HEK293T (cell line): ENCODE measurements around the gene CA10.

Experiments
- CTCF ChIA-PET: fragments of 350-600 bp; formaldehyde crosslinking; extraction: SDS; loops from one replicate; lab custom pipeline; 2021; ENCODE audit warnings: antibody characterized with exemption, inconsistent platforms; lab: Yijun Ruan, JAX
- POLR2A ChIA-PET: fragments of 350-600 bp; formaldehyde crosslinking; extraction: SDS; loops from one replicate; lab custom pipeline; 2020; ENCODE audit warnings: antibody characterized with exemption, inconsistent platforms; lab: Yijun Ruan, JAX
- DNase-seq: peaks from one replicate; pipeline ENCODE4 v3.0.0; 2012; ENCODE audit warnings: mixed read lengths; ENCODE audit errors: extremely low spot score
- ARNT ChIP-seq: fragments of 450-650 bp; IDR thresholded peaks from 2 replicates; pipeline ENCODE4 v1.6.1; 2017; ENCODE audit warnings: mild to moderate bottlenecking
- BHLHE40 ChIP-seq: fragments of 450-650 bp; IDR thresholded peaks from 2 replicates; pipeline ENCODE4 v1.6.1; 2016; ENCODE audit warnings: mild to moderate bottlenecking, moderate library complexity, borderline replicate concordance
- CTBP1 ChIP-seq: fragments of 450-650 bp; IDR thresholded peaks from 2 replicates; pipeline ENCODE4 v1.6.1; 2016; ENCODE audit warnings: borderline replicate concordance
- ELF4 ChIP-seq: fragments of 450-650 bp; IDR thresholded peaks from 2 replicates; pipeline ENCODE4 v1.6.1; 2017; ENCODE audit warnings: antibody characterized with exemption
- FOXA1 ChIP-seq: fragments of 450-650 bp; IDR thresholded peaks from 2 replicates; pipeline ENCODE4 v1.6.1; 2016; ENCODE audit warnings: mild to moderate bottlenecking
- FOXK2 ChIP-seq: fragments of 450-650 bp; IDR thresholded peaks from 2 replicates; pipeline ENCODE4 v1.6.1; 2016; ENCODE audit warnings: mild to moderate bottlenecking
- FOXM1 ChIP-seq: fragments of 450-650 bp; IDR thresholded peaks from 2 replicates; pipeline ENCODE4 v1.6.1; 2017; ENCODE audit warnings: mild to moderate bottlenecking, borderline replicate concordance
- HDGF ChIP-seq: fragments of 450-650 bp; IDR thresholded peaks from 2 replicates; pipeline ENCODE4 v1.6.1; 2017; ENCODE audit warnings: antibody characterized with exemption, borderline replicate concordance
- L3MBTL2 ChIP-seq: fragments of 450-650 bp; conservative IDR thresholded peaks from 2 replicates; pipeline ENCODE4 v1.6.1; 2016; ENCODE audit warnings: mild to moderate bottlenecking
- LEF1 ChIP-seq: fragments of 450-650 bp; IDR thresholded peaks from 2 replicates; pipeline ENCODE4 v1.6.1; 2017; ENCODE audit warnings: mild to moderate bottlenecking, borderline replicate concordance
- NFRKB ChIP-seq: fragments of 450-650 bp; IDR thresholded peaks from 2 replicates; pipeline ENCODE4 v1.6.1; 2016; ENCODE audit warnings: mild to moderate bottlenecking, moderate library complexity
- PKNOX1 ChIP-seq: fragments of 450-650 bp; IDR thresholded peaks from 2 replicates; pipeline ENCODE4 v1.6.1; 2016
- SP1 ChIP-seq: fragments of 450-650 bp; IDR thresholded peaks from 2 replicates; pipeline ENCODE4 v1.6.1; 2017
- SUZ12 ChIP-seq: fragments of 450-650 bp; IDR thresholded peaks from 2 replicates; pipeline ENCODE4 v1.6.1; 2016; ENCODE audit warnings: mild to moderate bottlenecking
- TARDBP ChIP-seq: fragments of 450-650 bp; IDR thresholded peaks from 2 replicates; pipeline ENCODE4 v1.6.1; 2016
- ZNF384 ChIP-seq: fragments of 450-650 bp; IDR thresholded peaks from 2 replicates; pipeline ENCODE4 v1.6.1; 2016

The CA10 gene

GRCh38 chr17:51860954-51861561 is 297.5 kb downstream of the CA10 start:
- TF ChIP-seq SUZ12 (no peak), NFRKB (no peak), BHLHE40 (no peak), ELF4 (no peak), CTBP1 (no peak), FOXA1 (no peak), SP1 (no peak), TARDBP (no peak), FOXM1 (no peak), ZNF384 (no peak)
- DNase-seq = peak; percentile 43
- POLR2A ChIA-PET = no interaction called here
- CTCF ChIA-PET = interaction anchor here (0.7 kb wide), 4 partner anchors 10 to 1151 kb away, joined by 3 to 4 read pairs (median 3); no protein-coding TSS in a partner anchor

- peak; percentile 10 for DNase-seq
- CTCF ChIA-PET = interaction anchor here (0.5 kb wide), 1 partner anchor 93 kb away, joined by 3 read pairs; no protein-coding TSS in a partner anchor
- TF ChIP-seq NFRKB = no peak
- TF ChIP-seq SUZ12 = no peak
- TF ChIP-seq ZNF384 = no peak
- TF ChIP-seq ELF4 = no peak
- TF ChIP-seq BHLHE40 = no peak
- no peak for TF ChIP-seq SP1
- no peak for TF ChIP-seq ARNT
- TF ChIP-seq FOXA1 = no peak
- no peak for TF ChIP-seq L3MBTL2
- no peak for TF ChIP-seq TARDBP
- TF ChIP-seq PKNOX1 = no peak
- TF ChIP-seq FOXK2 = no peak
- TF ChIP-seq FOXM1 = no peak
- TF ChIP-seq HDGF = no peak
- no peak for TF ChIP-seq LEF1
- no peak for TF ChIP-seq CTBP1
- POLR2A ChIA-PET = no interaction called here
Measured at GRCh38 chr17:51857052-51857597, 301.4 kb downstream of the CA10 start.

GRCh38 chr17:51855806-51856205 is 302.7 kb downstream of the CA10 start:
- DNase-seq = no peak
- POLR2A ChIA-PET = no interaction called here
- CTCF ChIA-PET = no interaction called here
- no peak for TF ChIP-seq FOXA1
- TF ChIP-seq LEF1 = no peak
- no peak for TF ChIP-seq ELF4
- TF ChIP-seq FOXK2 = no peak
- no peak for TF ChIP-seq BHLHE40
- no peak for TF ChIP-seq CTBP1
- TF ChIP-seq SP1 = no peak
- no peak for TF ChIP-seq FOXM1
- TF ChIP-seq ZNF384 = no peak
- no peak for TF ChIP-seq PKNOX1
- TF ChIP-seq HDGF = no peak

GRCh38 chr17:51853857-51854256 is 304.7 kb downstream of the CA10 start:
- POLR2A ChIA-PET = no interaction called here
- TF ChIP-seq ARNT = no peak
- no peak for TF ChIP-seq PKNOX1
- no peak for TF ChIP-seq FOXA1
- TF ChIP-seq HDGF = no peak
- no peak for TF ChIP-seq CTBP1
- TF ChIP-seq FOXK2 = no peak
- no peak for TF ChIP-seq L3MBTL2
- no peak for TF ChIP-seq LEF1
- TF ChIP-seq ELF4 = no peak
- no peak for TF ChIP-seq TARDBP
- TF ChIP-seq SP1 = no peak
- no peak for TF ChIP-seq SUZ12
- TF ChIP-seq BHLHE40 = no peak
- no peak for TF ChIP-seq NFRKB
- no peak for TF ChIP-seq ZNF384
- TF ChIP-seq FOXM1 = no peak
- DNase-seq = no peak
- CTCF ChIA-PET = no interaction called here

GRCh38 chr17:51852603-51853002 is 305.9 kb downstream of the CA10 start:
- DNase-seq = no peak
- TF ChIP-seq HDGF (no peak), L3MBTL2 (no peak), SUZ12 (no peak), NFRKB (no peak), SP1 (no peak), ARNT (no peak), FOXM1 (no peak), ZNF384 (no peak), FOXK2 (no peak), ELF4 (no peak), BHLHE40 (no peak), LEF1 (no peak), FOXA1 (no peak), TARDBP (no peak), CTBP1 (no peak), PKNOX1 (no peak)
- ChIA-PET POLR2A (no interaction called here), CTCF (no interaction called here)
